Colon (tissue), 2 donors: ENCODE measurements around the gene ANKRD40.
"Not testable (repeated sequence)": the region's sequence is repeated elsewhere in the genome, so short reads cannot be mapped to it uniquely, and the experiment has no call there.

Experiments used
- FAIRE-seq: peaks from 2 replicates; lab custom pipeline; 2012; peaks lifted over from hg19 to GRCh38; lab: Jason Lieb, UNC
- donor health status: control.
- donor health status: control.

The ANKRD40 gene

GRCh38 chr17:50685691-50686493 lies 21.8 kb downstream of the ANKRD40 start:
- FAIRE-seq, result no peak

- FAIRE-seq, result no peak
Observed at GRCh38 chr17:50685334-50685665, 22.4 kb downstream of the ANKRD40 start.

GRCh38 chr17:50684612-50685333 lies 22.9 kb downstream of the ANKRD40 start:
- FAIRE-seq, result no peak

- FAIRE-seq, result no peak
Observed at GRCh38 chr17:50684288-50684611, 23.5 kb downstream of the ANKRD40 start.

GRCh38 chr17:50683434-50684287 lies 24.1 kb downstream of the ANKRD40 start:
- no peak for FAIRE-seq

GRCh38 chr17:50682938-50683337 lies 24.8 kb downstream of the ANKRD40 start:
- FAIRE-seq, result no peak

GRCh38 chr17:50682441-50682840 lies 25.3 kb downstream of the ANKRD40 start:
- FAIRE-seq, result no peak

- no peak for FAIRE-seq
Observed at GRCh38 chr17:50681263-50682200, 26.2 kb downstream of the ANKRD40 start.

- FAIRE-seq, result not testable (repeated sequence)
Observed at GRCh38 chr17:50680543-50681262, 27.0 kb downstream of the ANKRD40 start.

- no peak for FAIRE-seq
Observed at GRCh38 chr17:50680126-50680525, 27.6 kb downstream of the ANKRD40 start.

- FAIRE-seq, result no peak
Observed at GRCh38 chr17:50679008-50679544, 28.6 kb downstream of the ANKRD40 start.

GRCh38 chr17:50677851-50678375 lies 29.8 kb downstream of the ANKRD40 start:
- no peak for FAIRE-seq

GRCh38 chr17:50676065-50676975 lies 31.4 kb downstream of the ANKRD40 start:
- FAIRE-seq, result no peak

GRCh38 chr17:50675627-50676026 lies 32.1 kb downstream of the ANKRD40 start:
- no peak for FAIRE-seq

GRCh38 chr17:50675190-50675589 lies 32.5 kb downstream of the ANKRD40 start:
- FAIRE-seq, result no peak

- FAIRE-seq, result no peak
Observed at GRCh38 chr17:50672831-50673551, 34.7 kb downstream of the ANKRD40 start.

- FAIRE-seq, result no peak
Observed at GRCh38 chr17:50672071-50672470, 35.6 kb downstream of the ANKRD40 start.

- FAIRE-seq, result no peak
Observed at GRCh38 chr17:50668838-50669581, 38.7 kb downstream of the ANKRD40 start.
